ENCODE results near the gene KPNA2. TPM values are rescaled to one million over a fixed set of nuclear protein-coding genes. Genes with fewer than 3 reads are reported as not detected.

KPNA2 gene
- total and polyA plus RNA-seq, 2 of the 13 experiments (the other 11 are each of a cell fraction or from before 2014, with no cell fraction given) = 111 to 305 TPM

DNA sequence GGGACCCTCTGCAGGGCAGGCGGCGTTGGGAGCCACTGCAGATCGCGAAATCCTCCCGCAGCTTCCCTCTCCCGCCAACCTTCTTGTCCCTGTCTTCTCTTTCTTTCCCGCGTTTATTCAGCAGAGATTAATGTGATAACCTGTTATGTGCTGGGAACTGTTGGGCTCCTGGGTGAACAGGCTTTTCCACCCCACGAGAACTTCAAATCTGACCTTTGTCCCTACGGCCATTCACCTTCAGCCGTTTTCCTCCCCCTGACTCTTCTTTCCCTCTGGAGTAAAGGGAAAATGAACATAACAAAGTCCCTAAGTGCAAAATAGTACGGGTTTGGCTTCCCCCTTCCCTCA, 15.2 kb upstream of the KPNA2 start (continued):
- no peak for TF ChIP-seq KLF13 (CRISPR knock-in tag; IDR thresholded peaks at IDR 0.05)
- TF ChIP-seq RARA (CRISPR knock-in tag; IDR thresholded peaks at IDR 0.05) = 0 out of 2 replicates have a peak, but pooled peaks have one; percentile 0
- TF ChIP-seq, protein P1, sequence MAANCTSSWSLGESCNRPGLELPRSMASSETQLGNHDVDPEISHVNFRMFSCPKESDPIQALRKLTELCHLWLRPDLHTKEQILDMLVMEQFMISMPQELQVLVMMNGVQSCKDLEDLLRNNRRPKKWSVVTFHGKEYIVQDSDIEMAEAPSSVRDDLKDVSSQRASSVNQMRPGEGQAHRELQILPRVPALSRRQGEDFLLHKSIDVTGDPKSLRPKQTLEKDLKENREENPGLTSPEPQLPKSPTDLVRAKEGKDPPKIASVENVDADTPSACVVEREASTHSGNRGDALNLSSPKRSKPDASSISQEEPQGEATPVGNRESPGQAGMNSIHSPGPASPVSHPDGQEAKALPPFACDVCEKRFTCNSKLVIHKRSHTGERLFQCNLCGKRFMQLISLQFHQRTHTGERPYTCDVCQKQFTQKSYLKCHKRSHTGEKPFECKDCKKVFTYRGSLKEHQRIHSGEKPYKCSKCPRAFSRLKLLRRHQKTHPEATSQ (CRISPR knock-in tag; IDR thresholded peaks at IDR 0.05; ENCODE audit: borderline replicate concordance) = no peak
- no peak for TF ChIP-seq ZNF674 (CRISPR knock-in tag; IDR thresholded peaks at IDR 0.05; ENCODE audit: low read depth)
- TF ChIP-seq, protein P2, sequence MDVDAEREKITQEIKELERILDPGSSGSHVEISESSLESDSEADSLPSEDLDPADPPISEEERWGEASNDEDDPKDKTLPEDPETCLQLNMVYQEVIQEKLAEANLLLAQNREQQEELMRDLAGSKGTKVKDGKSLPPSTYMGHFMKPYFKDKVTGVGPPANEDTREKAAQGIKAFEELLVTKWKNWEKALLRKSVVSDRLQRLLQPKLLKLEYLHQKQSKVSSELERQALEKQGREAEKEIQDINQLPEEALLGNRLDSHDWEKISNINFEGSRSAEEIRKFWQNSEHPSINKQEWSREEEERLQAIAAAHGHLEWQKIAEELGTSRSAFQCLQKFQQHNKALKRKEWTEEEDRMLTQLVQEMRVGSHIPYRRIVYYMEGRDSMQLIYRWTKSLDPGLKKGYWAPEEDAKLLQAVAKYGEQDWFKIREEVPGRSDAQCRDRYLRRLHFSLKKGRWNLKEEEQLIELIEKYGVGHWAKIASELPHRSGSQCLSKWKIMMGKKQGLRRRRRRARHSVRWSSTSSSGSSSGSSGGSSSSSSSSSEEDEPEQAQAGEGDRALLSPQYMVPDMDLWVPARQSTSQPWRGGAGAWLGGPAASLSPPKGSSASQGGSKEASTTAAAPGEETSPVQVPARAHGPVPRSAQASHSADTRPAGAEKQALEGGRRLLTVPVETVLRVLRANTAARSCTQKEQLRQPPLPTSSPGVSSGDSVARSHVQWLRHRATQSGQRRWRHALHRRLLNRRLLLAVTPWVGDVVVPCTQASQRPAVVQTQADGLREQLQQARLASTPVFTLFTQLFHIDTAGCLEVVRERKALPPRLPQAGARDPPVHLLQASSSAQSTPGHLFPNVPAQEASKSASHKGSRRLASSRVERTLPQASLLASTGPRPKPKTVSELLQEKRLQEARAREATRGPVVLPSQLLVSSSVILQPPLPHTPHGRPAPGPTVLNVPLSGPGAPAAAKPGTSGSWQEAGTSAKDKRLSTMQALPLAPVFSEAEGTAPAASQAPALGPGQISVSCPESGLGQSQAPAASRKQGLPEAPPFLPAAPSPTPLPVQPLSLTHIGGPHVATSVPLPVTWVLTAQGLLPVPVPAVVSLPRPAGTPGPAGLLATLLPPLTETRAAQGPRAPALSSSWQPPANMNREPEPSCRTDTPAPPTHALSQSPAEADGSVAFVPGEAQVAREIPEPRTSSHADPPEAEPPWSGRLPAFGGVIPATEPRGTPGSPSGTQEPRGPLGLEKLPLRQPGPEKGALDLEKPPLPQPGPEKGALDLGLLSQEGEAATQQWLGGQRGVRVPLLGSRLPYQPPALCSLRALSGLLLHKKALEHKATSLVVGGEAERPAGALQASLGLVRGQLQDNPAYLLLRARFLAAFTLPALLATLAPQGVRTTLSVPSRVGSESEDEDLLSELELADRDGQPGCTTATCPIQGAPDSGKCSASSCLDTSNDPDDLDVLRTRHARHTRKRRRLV (CRISPR knock-in tag; IDR thresholded peaks at IDR 0.05) = no peak
- TF ChIP-seq, protein P3, sequence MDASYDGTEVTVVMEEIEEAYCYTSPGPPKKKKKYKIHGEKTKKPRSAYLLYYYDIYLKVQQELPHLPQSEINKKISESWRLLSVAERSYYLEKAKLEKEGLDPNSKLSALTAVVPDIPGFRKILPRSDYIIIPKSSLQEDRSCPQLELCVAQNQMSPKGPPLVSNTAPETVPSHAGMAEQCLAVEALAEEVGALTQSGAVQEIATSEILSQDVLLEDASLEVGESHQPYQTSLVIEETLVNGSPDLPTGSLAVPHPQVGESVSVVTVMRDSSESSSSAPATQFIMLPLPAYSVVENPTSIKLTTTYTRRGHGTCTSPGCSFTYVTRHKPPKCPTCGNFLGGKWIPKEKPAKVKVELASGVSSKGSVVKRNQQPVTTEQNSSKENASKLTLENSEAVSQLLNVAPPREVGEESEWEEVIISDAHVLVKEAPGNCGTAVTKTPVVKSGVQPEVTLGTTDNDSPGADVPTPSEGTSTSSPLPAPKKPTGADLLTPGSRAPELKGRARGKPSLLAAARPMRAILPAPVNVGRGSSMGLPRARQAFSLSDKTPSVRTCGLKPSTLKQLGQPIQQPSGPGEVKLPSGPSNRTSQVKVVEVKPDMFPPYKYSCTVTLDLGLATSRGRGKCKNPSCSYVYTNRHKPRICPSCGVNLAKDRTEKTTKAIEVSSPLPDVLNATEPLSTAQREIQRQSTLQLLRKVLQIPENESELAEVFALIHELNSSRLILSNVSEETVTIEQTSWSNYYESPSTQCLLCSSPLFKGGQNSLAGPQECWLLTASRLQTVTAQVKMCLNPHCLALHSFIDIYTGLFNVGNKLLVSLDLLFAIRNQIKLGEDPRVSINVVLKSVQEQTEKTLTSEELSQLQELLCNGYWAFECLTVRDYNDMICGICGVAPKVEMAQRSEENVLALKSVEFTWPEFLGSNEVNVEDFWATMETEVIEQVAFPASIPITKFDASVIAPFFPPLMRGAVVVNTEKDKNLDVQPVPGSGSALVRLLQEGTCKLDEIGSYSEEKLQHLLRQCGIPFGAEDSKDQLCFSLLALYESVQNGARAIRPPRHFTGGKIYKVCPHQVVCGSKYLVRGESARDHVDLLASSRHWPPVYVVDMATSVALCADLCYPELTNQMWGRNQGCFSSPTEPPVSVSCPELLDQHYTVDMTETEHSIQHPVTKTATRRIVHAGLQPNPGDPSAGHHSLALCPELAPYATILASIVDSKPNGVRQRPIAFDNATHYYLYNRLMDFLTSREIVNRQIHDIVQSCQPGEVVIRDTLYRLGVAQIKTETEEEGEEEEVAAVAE (CRISPR knock-in tag; IDR thresholded peaks at IDR 0.05; ENCODE audit: borderline replicate concordance) = no peak
- TF ChIP-seq ZHX1 (CRISPR knock-in tag; IDR thresholded peaks at IDR 0.05; ENCODE audit: low read depth) = 0 out of 2 replicates have a peak, but pooled peaks have one; percentile 5
- TF ChIP-seq ZNF788 (CRISPR knock-in tag; IDR thresholded peaks at IDR 0.05; ENCODE audit: borderline replicate concordance) = no peak
- no peak for TF ChIP-seq SMAD9 (CRISPR knock-in tag; IDR thresholded peaks at IDR 0.05)
- TF ChIP-seq ZNF558 (CRISPR knock-in tag; IDR thresholded peaks at IDR 0.05; ENCODE audit: borderline replicate concordance) = no peak
- TF ChIP-seq, protein P4, sequence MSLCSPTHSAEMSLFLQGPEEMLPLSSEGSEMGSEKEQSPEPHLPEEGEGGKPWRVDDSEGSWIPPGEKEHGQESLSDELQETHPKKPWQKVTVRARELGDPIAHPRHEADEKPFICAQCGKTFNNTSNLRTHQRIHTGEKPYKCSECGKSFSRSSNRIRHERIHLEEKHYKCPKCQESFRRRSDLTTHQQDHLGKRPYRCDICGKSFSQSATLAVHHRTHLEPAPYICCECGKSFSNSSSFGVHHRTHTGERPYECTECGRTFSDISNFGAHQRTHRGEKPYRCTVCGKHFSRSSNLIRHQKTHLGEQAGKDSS (CRISPR knock-in tag; IDR thresholded peaks at IDR 0.05; ENCODE audit: borderline replicate concordance, low read depth) = no peak
- no peak for TF ChIP-seq BORCS8-MEF2B (CRISPR knock-in tag; IDR thresholded peaks at IDR 0.05)
- 0 out of 2 replicates have a peak, but pooled peaks have one; percentile 40 for TF ChIP-seq NCOA1 (CRISPR knock-in tag; IDR thresholded peaks at IDR 0.05)
- TF ChIP-seq ZNF598 (CRISPR knock-in tag; IDR thresholded peaks at IDR 0.05; ENCODE audit: borderline replicate concordance) = no peak

Data from HepG2 (cell line).